ENCODE results near the gene DVL3. TPM values are rescaled to one million over a fixed set of nuclear protein-coding genes. Genes with fewer than 3 reads are reported as not detected.
"Not testable (repeated sequence)": the region's sequence is repeated elsewhere in the genome, so short reads cannot be mapped to it uniquely, and the experiment has no call there.

DVL3 gene
- total RNA-seq, 1 donor from 2014 or later, result 213 TPM

DNA sequence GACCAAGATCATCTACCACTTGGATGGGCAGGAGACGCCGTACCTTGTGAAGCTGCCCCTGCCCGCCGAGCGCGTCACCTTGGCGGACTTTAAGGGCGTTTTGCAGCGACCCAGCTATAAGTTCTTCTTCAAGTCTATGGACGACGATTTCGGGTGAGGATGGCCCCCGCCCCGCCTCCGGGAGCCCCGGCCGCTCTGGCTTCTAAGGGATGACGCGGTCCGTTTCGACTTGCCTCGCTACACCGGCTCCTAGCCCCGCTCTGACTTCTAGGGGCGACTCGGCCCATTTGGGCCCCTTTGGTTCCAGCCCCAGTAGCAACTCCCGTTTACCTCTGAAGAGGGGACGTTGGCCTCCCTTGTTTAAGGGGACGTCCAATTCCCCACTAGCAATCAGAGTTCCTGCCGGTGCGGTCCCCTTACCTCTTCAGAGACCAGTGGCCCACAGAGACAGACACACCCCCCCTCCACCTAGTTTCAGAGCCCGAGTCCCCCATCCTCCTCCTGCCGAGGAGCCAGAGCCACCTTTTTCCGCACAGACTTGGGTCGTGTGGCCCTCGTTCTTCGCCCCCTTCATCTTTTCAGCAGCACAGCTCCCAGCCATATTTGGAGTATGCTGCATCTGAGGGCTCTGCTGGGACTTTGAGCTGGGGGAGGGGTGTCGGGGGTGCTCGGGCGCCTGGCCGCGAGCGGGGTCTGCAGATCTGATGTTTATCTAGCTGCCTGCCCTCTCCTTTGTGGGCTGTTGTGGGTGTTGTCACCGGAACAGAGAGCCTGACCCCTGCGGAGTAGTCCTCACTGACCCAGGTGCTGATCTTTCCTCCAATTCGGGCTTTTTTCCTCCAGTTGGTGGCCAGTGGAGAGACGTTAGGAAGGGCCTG is 706 bp downstream of the DVL3 start:
- peak; percentile 52 for DNase-seq
- no peaks in the 10 kb centered on the region for H3K36me3 Mint-ChIP-seq (ENCODE audit: unreplicated experiment)
- peaks cover 24% of the 10 kb centered on the region for H3K4me1 Mint-ChIP-seq (ENCODE audit: low read depth, unreplicated experiment)
- TF ChIP-seq, protein P1, sequence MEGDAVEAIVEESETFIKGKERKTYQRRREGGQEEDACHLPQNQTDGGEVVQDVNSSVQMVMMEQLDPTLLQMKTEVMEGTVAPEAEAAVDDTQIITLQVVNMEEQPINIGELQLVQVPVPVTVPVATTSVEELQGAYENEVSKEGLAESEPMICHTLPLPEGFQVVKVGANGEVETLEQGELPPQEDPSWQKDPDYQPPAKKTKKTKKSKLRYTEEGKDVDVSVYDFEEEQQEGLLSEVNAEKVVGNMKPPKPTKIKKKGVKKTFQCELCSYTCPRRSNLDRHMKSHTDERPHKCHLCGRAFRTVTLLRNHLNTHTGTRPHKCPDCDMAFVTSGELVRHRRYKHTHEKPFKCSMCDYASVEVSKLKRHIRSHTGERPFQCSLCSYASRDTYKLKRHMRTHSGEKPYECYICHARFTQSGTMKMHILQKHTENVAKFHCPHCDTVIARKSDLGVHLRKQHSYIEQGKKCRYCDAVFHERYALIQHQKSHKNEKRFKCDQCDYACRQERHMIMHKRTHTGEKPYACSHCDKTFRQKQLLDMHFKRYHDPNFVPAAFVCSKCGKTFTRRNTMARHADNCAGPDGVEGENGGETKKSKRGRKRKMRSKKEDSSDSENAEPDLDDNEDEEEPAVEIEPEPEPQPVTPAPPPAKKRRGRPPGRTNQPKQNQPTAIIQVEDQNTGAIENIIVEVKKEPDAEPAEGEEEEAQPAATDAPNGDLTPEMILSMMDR (IDR thresholded peaks at IDR 0.05; ENCODE audit: partially characterized antibody, unreplicated experiment), result no peak
- peak overlapping the region; percentile 99 for H3K27ac Mint-ChIP-seq (ENCODE audit: unreplicated experiment)
- peak overlapping the region; percentile 100 for H3K4me3 Mint-ChIP-seq (ENCODE audit: unreplicated experiment)
- peaks cover 7% of the 10 kb centered on the region for H3K27me3 Mint-ChIP-seq (ENCODE audit: unreplicated experiment)
- H3K9me3 Mint-ChIP-seq (ENCODE audit: unreplicated experiment), result peaks cover 17% of the 10 kb centered on the region

DNA sequence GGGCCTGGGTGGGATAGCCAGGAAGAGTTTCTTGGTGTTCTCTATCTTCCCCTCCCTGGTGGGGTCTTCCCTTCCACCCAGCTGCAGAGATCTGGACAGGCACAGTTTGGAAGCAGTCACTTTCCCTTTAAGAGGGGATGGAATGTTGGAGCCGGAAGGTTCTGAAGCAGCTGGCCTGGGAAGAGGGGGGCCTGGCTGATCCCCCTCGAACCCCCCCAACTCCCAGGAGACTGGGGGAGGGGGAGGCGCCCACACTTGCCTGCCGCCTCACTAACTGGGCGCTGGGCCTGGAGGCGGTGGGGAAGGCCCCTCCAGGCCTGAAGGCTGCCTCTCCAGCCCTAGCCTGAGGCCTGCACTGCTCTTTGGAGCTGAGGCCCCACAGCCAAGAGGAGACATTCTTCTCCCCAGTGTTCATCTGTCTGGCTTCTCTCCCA is 1.4 kb downstream of the DVL3 start:
- DNase-seq, result peak; percentile 82
- Mint-ChIP-seq H3K27ac (ENCODE audit: unreplicated experiment) (peak overlapping the region; percentile 99), H3K4me3 (ENCODE audit: unreplicated experiment) (peak overlapping the region; percentile 100), H3K36me3 (ENCODE audit: unreplicated experiment) (no peaks in the 10 kb centered on the region), H3K4me1 (ENCODE audit: low read depth, unreplicated experiment) (peaks cover 26% of the 10 kb centered on the region), H3K9me3 (ENCODE audit: unreplicated experiment) (peaks cover 17% of the 10 kb centered on the region), H3K27me3 (ENCODE audit: unreplicated experiment) (peaks cover 7% of the 10 kb centered on the region)
- TF ChIP-seq, protein P1 (IDR thresholded peaks at IDR 0.05; ENCODE audit: partially characterized antibody, unreplicated experiment), result no peak

DNA sequence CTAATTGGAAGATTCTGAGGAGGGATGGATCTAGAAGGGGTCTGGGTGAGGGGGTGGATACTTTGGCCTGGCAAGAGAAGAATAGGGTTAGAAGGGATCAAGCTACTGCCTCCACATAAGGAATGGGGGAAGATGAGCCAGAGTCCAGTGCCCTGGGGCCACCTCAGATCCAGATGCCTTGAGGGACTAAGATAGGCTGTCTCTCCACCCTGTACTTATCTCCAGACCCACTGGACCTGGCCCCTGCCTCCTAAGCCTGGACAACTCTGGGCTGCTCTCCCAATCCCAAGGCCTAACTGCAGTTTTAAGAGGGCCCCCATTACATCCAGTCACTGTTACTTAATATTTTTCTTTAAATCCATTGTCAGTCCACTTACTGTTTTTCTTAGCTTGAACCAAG is 2.0 kb downstream of the DVL3 start:
- H3K4me3 Mint-ChIP-seq (ENCODE audit: unreplicated experiment), result peak overlapping the region; percentile 100
- H3K9me3 Mint-ChIP-seq (ENCODE audit: unreplicated experiment), result peaks cover 16% of the 10 kb centered on the region
- peak overlapping the region; percentile 99 for H3K27ac Mint-ChIP-seq (ENCODE audit: unreplicated experiment)
- no peak for DNase-seq
- TF ChIP-seq, protein P1 (IDR thresholded peaks at IDR 0.05; ENCODE audit: partially characterized antibody, unreplicated experiment), result no peak
- H3K27me3 Mint-ChIP-seq (ENCODE audit: unreplicated experiment), result peaks cover 7% of the 10 kb centered on the region
- H3K4me1 Mint-ChIP-seq (ENCODE audit: low read depth, unreplicated experiment), result peaks cover 25% of the 10 kb centered on the region
- H3K36me3 Mint-ChIP-seq (ENCODE audit: unreplicated experiment), result no peaks in the 10 kb centered on the region

DNA sequence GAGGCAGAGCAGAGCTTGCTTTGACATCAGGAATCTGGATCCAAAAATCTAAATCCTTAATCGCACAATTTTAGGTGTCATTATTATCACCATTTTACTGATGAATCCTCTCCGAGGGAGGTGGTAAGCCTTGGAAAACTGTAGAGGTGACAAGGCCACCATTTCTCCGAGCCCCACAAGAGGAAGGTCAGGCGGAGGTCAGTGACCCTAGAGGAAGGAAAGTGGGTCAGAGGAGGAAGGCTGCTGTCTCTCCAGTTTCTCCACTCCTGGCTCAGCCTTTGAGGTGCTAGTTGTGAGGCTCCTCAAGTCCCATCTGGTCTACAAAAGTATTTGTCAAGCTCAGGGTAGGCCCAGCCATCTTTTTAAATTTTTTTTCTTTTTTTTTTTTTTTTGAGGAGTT is 3.2 kb downstream of the DVL3 start:
- Mint-ChIP-seq H3K27me3 (ENCODE audit: unreplicated experiment) (peaks cover 4% of the 10 kb centered on the region), H3K4me1 (ENCODE audit: low read depth, unreplicated experiment) (peaks cover 21% of the 10 kb centered on the region), H3K36me3 (ENCODE audit: unreplicated experiment) (no peaks in the 10 kb centered on the region), H3K9me3 (ENCODE audit: unreplicated experiment) (peaks cover 12% of the 10 kb centered on the region), H3K4me3 (ENCODE audit: unreplicated experiment) (peak overlapping the region; percentile 100), H3K27ac (ENCODE audit: unreplicated experiment) (peak overlapping the region; percentile 73)
- TF ChIP-seq, protein P1 (IDR thresholded peaks at IDR 0.05; ENCODE audit: partially characterized antibody, unreplicated experiment), result no peak
- no peak for DNase-seq

DNA sequence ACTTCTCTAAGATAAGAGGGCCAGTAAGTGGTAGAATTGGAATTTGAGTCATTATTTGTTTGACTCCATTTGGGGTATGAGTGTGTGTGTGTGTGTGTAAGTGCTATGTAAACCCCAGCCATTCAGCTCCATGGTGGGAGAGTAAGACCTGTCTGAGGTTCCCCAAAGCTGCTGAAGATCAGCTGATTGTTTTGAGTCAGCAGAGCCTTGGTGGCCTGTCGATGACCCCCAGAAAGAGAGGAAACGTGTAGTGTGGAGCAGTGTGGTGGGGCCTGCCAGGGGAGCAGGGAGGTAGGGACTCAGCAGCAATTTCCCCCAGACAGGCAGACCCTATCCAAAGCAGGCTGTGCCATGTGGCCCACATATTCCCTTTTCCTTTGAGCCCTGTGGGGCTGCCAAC is 5.3 kb downstream of the DVL3 start:
- H3K9me3 Mint-ChIP-seq (ENCODE audit: unreplicated experiment), result peaks cover 12% of the 10 kb centered on the region

DNA sequence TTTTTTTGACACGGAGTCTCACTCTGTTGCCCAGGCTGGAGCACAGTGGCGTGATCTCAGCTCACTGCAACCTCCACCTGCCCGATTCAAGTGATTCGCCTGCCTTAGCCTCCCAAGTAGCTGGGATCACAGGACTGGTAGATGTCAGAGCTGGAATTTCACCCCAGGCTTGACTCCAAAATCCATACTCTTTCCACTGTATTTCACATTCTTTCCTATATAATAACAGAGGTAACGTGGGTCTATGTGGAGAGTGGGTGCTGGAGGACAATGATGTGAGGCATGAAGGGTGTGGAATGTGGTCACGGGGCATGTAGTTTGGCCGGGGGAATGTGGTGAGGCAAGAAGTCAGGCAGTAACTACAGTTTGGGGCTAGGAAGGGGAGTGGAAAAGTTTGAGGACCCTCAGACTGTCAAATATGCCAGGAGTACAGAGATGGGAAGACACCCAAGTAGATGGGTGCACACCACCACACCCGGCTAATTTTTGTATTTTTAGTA is 7.4 kb downstream of the DVL3 start:
- H3K4me1 Mint-ChIP-seq (ENCODE audit: low read depth, unreplicated experiment), result peaks cover 15% of the 10 kb centered on the region
- DNase-seq; H3K9me3 Mint-ChIP-seq (ENCODE audit: unreplicated experiment); H3K27ac Mint-ChIP-seq (ENCODE audit: unreplicated experiment); H3K4me3 Mint-ChIP-seq (ENCODE audit: unreplicated experiment); H3K36me3 Mint-ChIP-seq (ENCODE audit: unreplicated experiment); H3K27me3 Mint-ChIP-seq (ENCODE audit: unreplicated experiment): not testable (repeated sequence)

More for the DNA sequence above, 5.3 kb downstream of the DVL3 start:
- Mint-ChIP-seq H3K27me3 (ENCODE audit: unreplicated experiment) (peaks cover 4% of the 10 kb centered on the region), H3K4me1 (ENCODE audit: low read depth, unreplicated experiment) (peaks cover 17% of the 10 kb centered on the region), H3K27ac (ENCODE audit: unreplicated experiment) (peak overlapping the region; percentile 59), H3K36me3 (ENCODE audit: unreplicated experiment) (no peaks in the 10 kb centered on the region), H3K4me3 (ENCODE audit: unreplicated experiment) (peak overlapping the region; percentile 17)
- TF ChIP-seq, protein P1 (IDR thresholded peaks at IDR 0.05; ENCODE audit: partially characterized antibody, unreplicated experiment), result no peak
- no peak for DNase-seq

Measured in glutamatergic neuron (in vitro differentiated cells).